NCI-H2196 treated with DMSO at 0.1 percent for 48 hours (cell line): Measurements from ENCODE around the gene CRHR1.
"Not testable (repeated sequence)": the region's sequence is repeated elsewhere in the genome, so short reads cannot be mapped to it uniquely, and the experiment has no call there.

ENCODE experiments used
- DNase-seq: peaks from one replicate; lab custom pipeline; 2025; ENCODE audit not compliant: unreplicated experiment; lab: John Stamatoyannopoulos, UW

Gene CRHR1

GRCh38 chr17:45857977-45858708 lies 74.0 kb downstream of the CRHR1 start:
- DNase-seq, result no peak

- no peak for DNase-seq
Observed at GRCh38 chr17:45861165-45861564, 77.0 kb downstream of the CRHR1 start.

- not testable (repeated sequence) for DNase-seq
Observed at GRCh38 chr17:45862127-45862526, 78.0 kb downstream of the CRHR1 start.

- no peak for DNase-seq
Observed at GRCh38 chr17:45863857-45864654, 79.9 kb downstream of the CRHR1 start.

GRCh38 chr17:45867171-45867570 lies 83.1 kb downstream of the CRHR1 start:
- no peak for DNase-seq

GRCh38 chr17:45867702-45868101 lies 83.6 kb downstream of the CRHR1 start:
- no peak for DNase-seq

GRCh38 chr17:45868276-45868675 lies 84.2 kb downstream of the CRHR1 start:
- no peak for DNase-seq

GRCh38 chr17:45869676-45870341 lies 85.7 kb downstream of the CRHR1 start:
- no peak for DNase-seq

GRCh38 chr17:45870342-45870974 lies 86.3 kb downstream of the CRHR1 start:
- DNase-seq, result no peak

- DNase-seq, result no peak
Observed at GRCh38 chr17:45871718-45872117, 87.6 kb downstream of the CRHR1 start.

GRCh38 chr17:45873728-45874127 lies 89.6 kb downstream of the CRHR1 start:
- DNase-seq, result no peak

- DNase-seq, result no peak
Observed at GRCh38 chr17:45874151-45874550, 90.0 kb downstream of the CRHR1 start.

GRCh38 chr17:45876539-45876938 lies 92.4 kb downstream of the CRHR1 start:
- DNase-seq, result no peak

GRCh38 chr17:45877467-45877866 lies 93.3 kb downstream of the CRHR1 start:
- no peak for DNase-seq

GRCh38 chr17:45883063-45883462 lies 98.9 kb downstream of the CRHR1 start:
- no peak for DNase-seq
